HG03432 (cell line): ENCODE results near the gene MDH1.
"Not testable (repeated sequence)": the region's sequence is repeated elsewhere in the genome, so short reads cannot be mapped to it uniquely, and the experiment has no call there.

ENCODE experiments used
- ATAC-seq: cut with Tn5 transposase; IDR thresholded peaks from one replicate; pipeline ENCODE4 v1.9.1; 2021; ENCODE audit warnings: mild to moderate bottlenecking, moderate library complexity; ENCODE audit not compliant: unreplicated experiment

The MDH1 gene

GRCh38 chr2:63588385-63589147 is at the start of gene MDH1, which contains the start of gene WDPCP:
Gene MDH1, plus strand, starts transcription at chr2:63588963. Its CDS starts 81 bp downstream, at chr2:63589044.
Gene WDPCP, minus strand, starts transcription at chr2:63588477. Its CDS starts 206 bp downstream, at chr2:63588271.
- ATAC-seq: peak; percentile 88

DNA sequence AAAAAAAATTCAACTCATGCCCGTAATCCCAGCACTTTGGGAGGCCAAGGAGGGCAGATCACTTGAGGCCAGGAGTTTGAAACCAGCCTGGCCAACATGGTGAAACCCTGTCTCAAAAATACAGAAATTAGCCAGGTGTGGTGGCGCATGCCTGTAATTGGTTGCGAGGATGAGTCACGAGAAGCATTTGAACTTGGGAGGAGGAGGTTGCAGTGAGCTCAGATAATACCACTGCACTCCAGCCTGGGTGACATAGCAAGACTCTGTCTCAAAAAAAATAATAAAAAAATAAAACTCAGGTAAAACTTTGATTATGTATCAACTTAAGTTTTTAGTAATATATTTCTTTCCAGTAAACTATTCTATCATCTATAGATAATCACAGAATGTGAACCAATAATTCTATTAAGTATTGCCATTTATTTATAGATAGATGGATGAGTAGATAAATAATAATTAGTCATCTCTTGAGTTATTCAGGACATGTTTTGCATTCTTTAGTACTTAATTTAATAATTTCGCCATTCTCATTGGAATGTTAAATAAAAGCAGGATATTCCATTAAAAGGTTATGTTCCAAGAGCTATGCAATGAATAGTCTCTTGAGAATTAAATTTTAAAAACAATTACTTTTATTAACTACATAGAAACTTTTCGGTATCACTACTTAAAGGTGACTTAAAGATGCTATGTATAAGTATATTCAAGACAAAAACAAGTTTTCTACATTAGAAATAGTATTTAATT is 49.2 kb upstream of the MDH1 start:
- ATAC-seq: no peak

DNA sequence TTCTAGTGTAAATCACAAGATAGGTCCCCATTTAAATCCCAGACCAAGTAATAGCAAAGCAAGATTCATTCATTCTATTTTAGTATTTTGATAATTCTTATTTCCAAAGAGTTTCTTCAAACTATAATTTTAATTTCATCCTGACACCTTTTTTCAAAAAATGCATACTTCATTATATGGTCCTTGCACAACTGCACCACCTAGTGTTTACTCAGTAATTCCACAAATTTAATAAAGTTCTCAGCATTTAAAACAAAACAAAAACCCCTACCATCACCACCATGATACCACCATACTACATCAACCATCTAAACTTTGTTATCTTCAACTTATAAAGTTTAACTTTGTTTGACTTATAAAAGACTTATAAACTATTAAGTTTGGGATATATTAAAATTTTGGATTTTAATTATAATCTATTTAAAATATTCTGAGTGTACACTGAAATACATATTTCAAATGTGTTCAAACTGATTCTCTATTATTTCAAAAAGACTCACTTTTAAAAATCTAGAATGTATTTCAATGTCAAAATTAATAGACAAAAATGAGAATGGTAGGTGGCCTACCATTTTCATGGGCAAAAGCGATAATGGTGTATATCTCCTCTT is 44.6 kb upstream of the MDH1 start:
- ATAC-seq: peak; percentile 47

DNA sequence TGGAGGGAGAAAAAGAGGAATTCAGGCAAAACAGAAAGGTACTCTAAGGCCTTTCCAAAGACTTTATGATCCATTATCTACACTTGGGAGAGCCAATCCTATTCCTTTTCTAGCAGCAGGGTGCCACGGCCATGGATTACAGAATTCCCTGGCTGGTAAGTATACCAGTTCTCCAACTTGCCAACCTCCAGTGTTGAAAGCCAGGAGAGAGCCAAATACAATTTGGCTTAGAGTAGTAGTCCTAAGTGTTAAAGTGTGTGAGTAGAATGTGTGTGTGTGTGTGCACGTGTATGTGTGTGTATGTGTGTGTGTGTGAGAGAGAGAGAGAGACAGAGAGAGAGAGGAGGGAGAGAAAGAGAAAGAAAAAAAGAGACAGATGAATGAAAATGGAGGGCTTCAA is 43.7 kb upstream of the MDH1 start:
- no peak for ATAC-seq

DNA sequence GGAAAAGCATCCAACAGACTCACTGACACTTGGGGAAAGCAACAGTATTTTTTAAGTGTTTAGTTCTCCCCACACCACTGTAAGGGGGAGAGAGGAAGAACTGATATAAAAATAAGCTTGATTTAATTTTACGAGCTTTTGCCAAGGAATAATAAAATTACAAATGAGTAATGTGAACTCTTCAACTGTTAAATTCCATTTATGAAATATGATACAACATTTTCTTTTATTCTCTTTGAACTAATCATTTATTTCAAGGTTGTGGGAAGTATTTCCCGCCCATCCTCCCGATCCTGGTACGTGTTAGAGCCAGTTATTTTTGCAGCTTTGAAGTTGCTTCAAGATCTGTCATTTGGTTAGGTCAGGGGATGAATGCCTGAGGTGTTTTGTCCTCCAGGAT is 35.7 kb upstream of the MDH1 start:
- no peak for ATAC-seq

DNA sequence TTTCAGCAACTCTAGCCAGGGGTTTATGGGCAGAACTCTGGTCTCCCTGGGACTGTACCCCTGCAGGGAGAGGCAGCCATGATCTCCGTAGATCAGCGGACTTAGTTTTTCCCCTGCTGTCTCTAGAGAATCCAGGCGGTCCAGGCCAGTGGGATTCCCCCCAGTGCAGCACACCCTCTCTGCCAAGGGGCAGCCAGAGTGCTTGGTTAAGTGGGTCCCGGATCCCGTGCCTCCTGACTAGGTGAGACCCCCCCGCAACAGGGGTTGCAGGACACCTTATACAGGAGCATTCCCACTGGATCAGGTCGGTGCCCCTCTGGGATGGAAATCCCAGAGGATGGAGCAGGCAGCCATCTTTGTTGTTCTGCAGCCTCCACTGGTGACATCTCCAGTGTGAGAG is 33.5 kb upstream of the MDH1 start:
- ATAC-seq: no peak

DNA sequence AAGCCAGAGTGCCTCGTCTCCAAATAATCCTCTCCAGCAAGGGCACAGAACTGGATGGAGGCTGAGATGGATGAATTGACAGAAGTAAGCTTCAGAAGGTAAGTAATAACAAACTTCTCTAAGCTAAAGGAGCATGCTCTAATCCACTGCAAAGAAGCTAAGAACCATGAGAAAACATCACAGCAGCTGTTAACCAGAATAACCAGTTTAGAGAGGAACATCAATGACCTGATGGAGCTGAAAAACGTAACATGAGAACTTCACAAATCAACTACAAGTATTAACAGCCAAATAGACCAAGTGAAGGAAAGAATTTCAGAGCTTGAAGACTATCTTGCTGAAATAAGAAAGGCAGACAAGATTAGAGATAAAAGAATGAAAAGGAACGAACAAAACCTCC is 32.8 kb upstream of the MDH1 start:
- ATAC-seq: no peak

- not testable (repeated sequence) for ATAC-seq
These were observed 30.9 kb upstream of the MDH1 start for GRCh38 chr2:63557819-63558218.

DNA sequence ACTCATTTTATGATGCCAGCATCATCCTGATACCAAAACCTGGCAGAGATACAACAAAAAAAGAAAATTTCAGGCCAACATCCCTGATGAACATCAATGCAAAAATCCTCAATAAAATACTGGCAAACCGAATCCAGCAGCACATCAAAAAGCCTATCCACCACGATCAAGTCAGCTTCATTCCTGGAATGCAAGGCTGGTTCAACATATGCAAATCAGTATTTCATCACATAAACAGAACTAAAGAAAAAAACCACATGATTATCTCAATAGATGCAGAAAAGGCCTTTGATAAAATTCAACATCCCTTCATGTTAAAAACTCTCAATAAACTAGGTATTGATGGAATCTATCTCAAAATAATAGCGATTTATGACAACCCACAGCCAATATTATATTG is 29.8 kb upstream of the MDH1 start:
- not testable (repeated sequence) for ATAC-seq

DNA sequence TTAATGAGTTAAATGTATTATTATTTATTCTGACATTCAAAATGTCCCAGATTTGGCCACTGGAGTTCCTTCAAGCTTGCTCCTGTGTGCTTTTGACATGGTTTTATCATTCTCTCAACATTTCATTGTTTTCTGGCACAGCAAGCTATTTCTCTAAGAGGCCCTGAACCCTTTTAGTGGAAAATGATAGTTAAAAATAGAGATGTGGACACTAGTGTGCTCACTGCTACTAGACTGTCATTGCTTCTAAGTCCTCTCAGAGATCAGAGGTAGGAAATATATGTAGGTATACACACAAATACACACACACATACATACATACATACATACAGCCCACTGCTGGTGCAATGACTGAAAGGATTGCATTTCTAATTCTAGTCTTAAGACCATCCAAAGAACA is 26.0 kb upstream of the MDH1 start:
- no peak for ATAC-seq

- peak; percentile 86 for ATAC-seq
These were observed 19.0 kb upstream of the MDH1 start for GRCh38 chr2:63569740-63570139.

GRCh38 chr2:63571291-63571690 is 17.5 kb upstream of the MDH1 start:
- ATAC-seq: no peak

- no peak for ATAC-seq
These were observed 16.8 kb upstream of the MDH1 start for GRCh38 chr2:63572001-63572400.

- not testable (repeated sequence) for ATAC-seq
These were observed 15.7 kb upstream of the MDH1 start for GRCh38 chr2:63573026-63573425.

DNA sequence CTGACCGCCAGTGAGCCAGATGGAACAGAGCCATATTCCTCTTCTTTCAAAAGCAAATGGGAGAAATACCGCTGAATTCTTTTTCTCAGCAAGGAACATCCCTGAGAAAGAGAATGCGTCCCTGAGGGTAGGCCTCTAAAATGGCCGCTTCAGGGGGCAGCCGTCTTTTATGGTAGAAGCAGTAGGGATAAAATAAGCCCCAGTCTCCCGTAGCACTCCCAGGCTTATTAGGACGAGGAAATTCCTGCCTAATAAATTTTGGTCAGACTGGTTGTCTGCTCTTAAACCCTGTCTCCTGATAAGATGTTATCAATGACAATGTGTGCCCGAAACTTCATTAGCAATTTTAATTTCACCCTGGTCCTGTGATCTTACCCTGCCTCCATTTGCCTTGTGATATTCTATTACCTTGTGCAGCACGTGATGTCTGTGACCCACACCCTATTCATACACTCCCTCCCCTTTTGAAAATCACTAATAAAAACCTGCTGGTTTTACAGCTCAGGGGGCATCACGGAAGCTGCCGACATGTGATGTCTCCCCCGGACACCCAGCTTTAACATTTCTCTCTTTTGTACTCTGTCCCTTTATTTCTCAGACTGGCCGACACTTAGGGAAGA is 14.9 kb upstream of the MDH1 start:
- not testable (repeated sequence) for ATAC-seq

DNA sequence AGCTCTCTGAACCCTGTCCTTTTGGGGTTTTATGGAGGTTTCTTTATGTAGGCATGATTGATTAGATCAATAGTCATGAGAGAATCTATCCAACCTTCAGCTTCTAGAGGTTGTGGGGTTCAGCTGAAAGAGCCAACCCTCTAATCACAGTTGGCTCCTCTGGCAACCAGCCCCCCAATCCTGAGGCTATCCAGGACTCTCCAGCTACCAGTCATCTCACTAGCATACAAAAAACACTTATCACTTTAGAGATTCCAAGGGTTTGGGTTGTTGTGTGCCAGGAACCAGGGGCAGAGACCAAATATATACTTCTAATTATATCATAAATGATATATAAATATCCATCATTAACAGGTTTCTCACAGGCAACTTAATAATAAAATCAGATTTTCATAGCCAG is 12.2 kb upstream of the MDH1 start:
- ATAC-seq: no peak

- no peak for ATAC-seq
These were observed 10.0 kb upstream of the MDH1 start for GRCh38 chr2:63578767-63579166.

DNA sequence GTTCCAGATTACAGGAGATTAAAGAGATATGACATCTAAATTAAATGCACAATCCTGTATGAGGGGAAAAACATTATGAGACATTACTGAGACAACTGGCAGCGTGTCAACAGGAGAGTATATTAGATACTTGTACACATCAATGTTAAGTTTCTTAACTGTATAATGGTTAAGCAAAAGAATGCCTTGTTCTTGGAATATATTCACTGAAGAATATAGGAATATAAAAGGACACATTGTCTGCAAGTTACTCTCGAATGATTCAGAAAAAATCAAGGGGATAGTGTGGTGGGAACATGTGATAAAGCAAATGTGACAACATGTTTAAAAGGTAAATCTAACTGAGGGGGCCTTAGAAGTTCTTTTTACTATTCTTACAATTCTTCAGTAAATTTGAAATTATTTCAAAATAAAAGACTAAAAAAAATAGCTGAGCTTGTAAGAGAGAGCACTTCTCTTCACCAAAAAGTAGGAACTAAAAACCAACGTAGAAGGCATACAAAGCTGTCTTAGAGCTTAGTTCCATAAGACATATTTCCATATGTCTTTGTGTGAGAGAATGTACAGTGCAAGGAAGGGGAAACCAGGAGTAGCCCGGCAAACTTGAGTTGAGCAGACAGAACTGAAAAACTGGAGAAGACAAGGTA is 8.0 kb upstream of the MDH1 start:
- ATAC-seq: no peak

- ATAC-seq: no peak
These were observed 7.3 kb upstream of the MDH1 start for GRCh38 chr2:63581298-63581961.

DNA sequence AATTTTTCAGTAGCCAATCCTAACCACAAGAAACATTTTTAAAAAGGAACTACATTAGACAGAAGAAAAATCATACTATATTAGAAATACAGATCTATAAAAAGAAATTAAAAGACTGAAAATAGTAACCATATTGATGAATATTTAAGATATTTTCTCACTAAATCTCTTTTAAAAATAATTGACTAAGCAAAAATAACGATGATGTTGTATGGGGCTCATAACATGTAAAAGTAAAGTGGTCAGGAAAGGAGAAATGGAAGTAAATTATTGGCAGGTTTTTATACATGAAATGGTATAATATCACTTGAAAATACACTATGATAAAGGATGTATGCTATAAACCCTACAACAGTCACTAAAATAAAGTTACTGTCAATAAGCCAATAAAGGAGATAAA is 5.9 kb upstream of the MDH1 start:
- ATAC-seq: no peak
